Measurements from ENCODE around the gene ELK3.

ELK3 gene

DNA sequence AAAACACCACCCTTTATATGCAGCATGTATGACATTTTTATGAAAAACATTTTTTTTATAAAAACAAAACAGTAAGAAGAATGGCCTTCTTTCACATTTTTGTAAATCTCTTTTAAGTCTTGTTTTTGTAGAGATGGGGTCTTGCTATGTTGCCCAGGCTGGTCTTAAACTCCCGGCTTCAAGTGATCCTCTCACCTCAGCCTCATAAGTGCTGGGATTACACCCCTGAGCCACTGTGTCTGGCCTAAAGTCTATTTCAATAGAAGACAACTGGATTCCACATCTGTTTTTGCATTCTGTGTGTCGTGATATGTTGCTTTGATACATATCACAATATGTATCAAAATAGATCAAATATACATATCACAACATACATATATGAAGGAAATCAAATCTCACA is 98.9 kb downstream of the ELK3 start:
- TF ChIP-seq CTCF (IDR thresholded peaks at IDR 0.05; ENCODE audit: low read depth, low read length): no peak
- H3K4me3 ChIP-seq (ENCODE audit: low read depth, low read length): no peak overlapping the region
- in situ Hi-C loops (cut with HindIII; ENCODE audit: low sequenced_read_pairs): no loop called here
- no peak for DNase-seq (ENCODE audit: low read depth, low spot score)

- no peak for TF ChIP-seq CTCF (IDR thresholded peaks at IDR 0.05; ENCODE audit: low read depth, low read length)
- H3K4me3 ChIP-seq (ENCODE audit: low read depth, low read length): no peak overlapping the region
- in situ Hi-C loops (cut with HindIII; ENCODE audit: low sequenced_read_pairs): no loop called here
- DNase-seq (ENCODE audit: low read depth, low spot score): peak; percentile 62
Observed at GRCh38 chr12:96294831-96295230, 100.7 kb downstream of the ELK3 start.

- DNase-seq (ENCODE audit: low read depth, low spot score): no peak
- in situ Hi-C loops (cut with HindIII; ENCODE audit: low sequenced_read_pairs): no loop called here
- H3K4me3 ChIP-seq (ENCODE audit: low read depth, low read length): no peak overlapping the region
- no peak for TF ChIP-seq CTCF (IDR thresholded peaks at IDR 0.05; ENCODE audit: low read depth, low read length)
Observed at GRCh38 chr12:96295532-96296160, 101.5 kb downstream of the ELK3 start.

- no peak for TF ChIP-seq CTCF (IDR thresholded peaks at IDR 0.05; ENCODE audit: low read depth, low read length)
- in situ Hi-C loops (cut with HindIII; ENCODE audit: low sequenced_read_pairs): no loop called here
- no peak overlapping the region for H3K4me3 ChIP-seq (ENCODE audit: low read depth, low read length)
- DNase-seq (ENCODE audit: low read depth, low spot score): no peak
Observed at GRCh38 chr12:96297504-96297903, 103.3 kb downstream of the ELK3 start.

GRCh38 chr12:96300064-96300463 is 105.9 kb downstream of the ELK3 start:
- no peak for TF ChIP-seq CTCF (IDR thresholded peaks at IDR 0.05; ENCODE audit: low read depth, low read length)
- no peak for DNase-seq (ENCODE audit: low read depth, low spot score)
- in situ Hi-C loops (cut with HindIII; ENCODE audit: low sequenced_read_pairs): no loop called here
- no peak overlapping the region for H3K4me3 ChIP-seq (ENCODE audit: low read depth, low read length)

GRCh38 chr12:96301732-96302131 is 107.6 kb downstream of the ELK3 start:
- DNase-seq (ENCODE audit: low read depth, low spot score): no peak
- in situ Hi-C loops (cut with HindIII; ENCODE audit: low sequenced_read_pairs): no loop called here
- TF ChIP-seq CTCF (IDR thresholded peaks at IDR 0.05; ENCODE audit: low read depth, low read length): no peak
- H3K4me3 ChIP-seq (ENCODE audit: low read depth, low read length): no peak overlapping the region

Measured in astrocyte of the spinal cord (primary cell).